Measurements from ENCODE around the gene OR10G3. TPM values are rescaled to one million over a fixed set of nuclear protein-coding genes. Genes with fewer than 3 reads are reported as not detected.

OR10G3 gene
- total RNA-seq, 4 donors from 2014 or later: not detected

GRCh38 chr14:21537090-21537424 lies 42.8 kb downstream of the OR10G3 start:
- H3K27me3 ChIP-seq: peaks cover 0 to 75% (median 11%) of the 10 kb centered on the region in 4 donors
- 17% methylated on average over 3 of the region's 3 CpGs for WGBS
- no peak overlapping the region for H3K27ac ChIP-seq (replicated peaks in 1 of 4)
- TF ChIP-seq CTCF (IDR thresholded peaks at IDR 0.05) (no peak), POLR2AphosphoS5 (IDR thresholded peaks at IDR 0.05) (no peak), POLR2A (IDR thresholded peaks at IDR 0.05; ENCODE audit: low read depth) (no peak), EP300 (IDR thresholded peaks at IDR 0.05) (no peak)
- H3K36me3 ChIP-seq: no peaks in the 10 kb centered on the region
- intact Hi-C loops (cut with DNase I): no loop called here
- no peaks in the 10 kb centered on the region for H3K9me3 ChIP-seq
- no peak for DNase-seq (ENCODE audit: extremely low spot score)
- peak overlapping the region; percentile 39 to 58 (median 42) for H3K4me3 ChIP-seq
- peaks cover 7 to 15% (median 13%) of the 10 kb centered on the region in 4 donors for H3K4me1 ChIP-seq

- H3K4me3 ChIP-seq: peak overlapping the region; percentile 39 to 58 (median 42)
- no peak overlapping the region for H3K27ac ChIP-seq (replicated peaks in 1 of 4)
- no peaks in the 10 kb centered on the region for H3K9me3 ChIP-seq
- peaks cover 0 to 70% (median 11%) of the 10 kb centered on the region in 4 donors for H3K27me3 ChIP-seq
- WGBS: 6% methylated on average over 25 of the region's 25 CpGs
- no peak for TF ChIP-seq POLR2A (IDR thresholded peaks at IDR 0.05; ENCODE audit: low read depth)
- no peak for TF ChIP-seq EP300 (IDR thresholded peaks at IDR 0.05)
- TF ChIP-seq CTCF (IDR thresholded peaks at IDR 0.05): no peak
- TF ChIP-seq POLR2AphosphoS5 (IDR thresholded peaks at IDR 0.05): no peak
- H3K4me1 ChIP-seq: peaks cover 7 to 15% (median 13%) of the 10 kb centered on the region in 4 donors
- no peak for DNase-seq (ENCODE audit: extremely low spot score)
- no peaks in the 10 kb centered on the region for H3K36me3 ChIP-seq
- intact Hi-C loops (cut with DNase I): no loop called here
Observed at GRCh38 chr14:21536418-21537089, 43.3 kb downstream of the OR10G3 start.

- TF ChIP-seq POLR2A (IDR thresholded peaks at IDR 0.05; ENCODE audit: low read depth) (no peak), EP300 (IDR thresholded peaks at IDR 0.05) (no peak), POLR2AphosphoS5 (IDR thresholded peaks at IDR 0.05) (no peak), CTCF (IDR thresholded peaks at IDR 0.05) (no peak)
- no peak for DNase-seq (ENCODE audit: extremely low spot score)
- WGBS: 27% methylated on average over 6 of the region's 6 CpGs
- Histone ChIP-seq H3K9me3 (no peaks in the 10 kb centered on the region), H3K27me3 (peaks cover 0 to 65% (median 11%) of the 10 kb centered on the region in 4 donors), H3K4me1 (peaks cover 7 to 15% (median 13%) of the 10 kb centered on the region in 4 donors), H3K27ac (replicated peaks in 1 of 4) (no peak overlapping the region), H3K4me3 (peak overlapping the region; percentile 39 to 58 (median 42)), H3K36me3 (no peaks in the 10 kb centered on the region)
- intact Hi-C loops (cut with DNase I): no loop called here
Observed at GRCh38 chr14:21535545-21536417, 44.1 kb downstream of the OR10G3 start.

GRCh38 chr14:21534576-21534975 lies 45.3 kb downstream of the OR10G3 start:
- Histone ChIP-seq H3K36me3 (no peaks in the 10 kb centered on the region), H3K27me3 (peaks cover 0 to 60% (median 11%) of the 10 kb centered on the region in 4 donors), H3K27ac (replicated peaks in 1 of 4) (no peak overlapping the region), H3K4me3 (no peak overlapping the region), H3K4me1 (peaks cover 7 to 15% (median 13%) of the 10 kb centered on the region in 4 donors), H3K9me3 (no peaks in the 10 kb centered on the region)
- DNase-seq (ENCODE audit: extremely low spot score): no peak
- WGBS: 88% methylated on average over 4 of the region's 4 CpGs
- intact Hi-C loops (cut with DNase I): no loop called here
- TF ChIP-seq POLR2A (IDR thresholded peaks at IDR 0.05; ENCODE audit: low read depth): no peak
- TF ChIP-seq CTCF (IDR thresholded peaks at IDR 0.05): no peak
- no peak for TF ChIP-seq EP300 (IDR thresholded peaks at IDR 0.05)
- no peak for TF ChIP-seq POLR2AphosphoS5 (IDR thresholded peaks at IDR 0.05)
